VCaP (cell line): Measurements from ENCODE around the gene AKAP6.
A peak's percentile ranks its signal among the peaks of the same experiment; 100 is the strongest.

Experiments
- H3K27ac ChIP-seq: fragments of 450-650 bp; 2 replicates; pipeline ENCODE4 v1.5.1; 2017
- CTCF ChIP-seq: fragments of 450-650 bp; conservative IDR thresholded peaks from 2 replicates; pipeline ENCODE4 v1.5.1; 2017; ENCODE audit warnings: mild to moderate bottlenecking, moderate library complexity

Gene AKAP6

GRCh38 chr14:32814721-32815120 is 485.6 kb downstream of the AKAP6 start:
- no peak for TF ChIP-seq CTCF
- H3K27ac ChIP-seq: no peak overlapping the region

GRCh38 chr14:32816588-32816987 is 487.5 kb downstream of the AKAP6 start:
- no peak overlapping the region for H3K27ac ChIP-seq
- no peak for TF ChIP-seq CTCF

- H3K27ac ChIP-seq: no peak overlapping the region
- no peak for TF ChIP-seq CTCF
Measured at GRCh38 chr14:32817780-32818179, 488.7 kb downstream of the AKAP6 start.

- H3K27ac ChIP-seq: 0 out of 2 replicates have a peak overlapping the region, but pooled peaks have one; percentile 5
- no peak for TF ChIP-seq CTCF
Measured at GRCh38 chr14:32818581-32818980, 489.5 kb downstream of the AKAP6 start.

- TF ChIP-seq CTCF: no peak
- H3K27ac ChIP-seq: no peak overlapping the region
Measured at GRCh38 chr14:32820181-32820580, 491.1 kb downstream of the AKAP6 start.

GRCh38 chr14:32820682-32821081 is 491.6 kb downstream of the AKAP6 start:
- no peak overlapping the region for H3K27ac ChIP-seq
- TF ChIP-seq CTCF: no peak

- no peak for TF ChIP-seq CTCF
- H3K27ac ChIP-seq: no peak overlapping the region
Measured at GRCh38 chr14:32821964-32822653, 493.0 kb downstream of the AKAP6 start.
